Caco-2 (cell line): ENCODE results near the gene SELPLG. TPM values are rescaled to one million over a fixed set of nuclear protein-coding genes. Genes with fewer than 3 reads are reported as not detected.

ENCODE experiments used
- BruUV-seq: library from RNA; stranded (reverse); fragments of 400-500 nt; replicated peaks from 2 replicates; lab custom pipeline; 2021; lab: Mats Ljungman, UMichigan
- CTCF ChIA-PET: fragments of 300-600 bp; sonication (Branson Sonifier 250); formaldehyde crosslinking; loops from one replicate; lab custom pipeline; 2022; ENCODE audit warnings: antibody characterized with exemption; lab: Charles Lee
- POLR2A ChIA-PET: fragments of 300-600 bp; sonication (Branson Sonifier 250); formaldehyde crosslinking; loops from one replicate; lab custom pipeline; 2022; ENCODE audit warnings: antibody characterized with exemption; lab: Charles Lee
- DNase-seq, 2 experiments: peaks; one replicate each; pipeline versions ENCODE4 v3.0.0 to v3.0.0-alpha.2; 2020 to 2022
- H3K27me3 ChIP-seq: replicated peaks from 2 replicates; pipeline ENCODE4 v1.6.0; 2011; ENCODE audit warnings: low read length; ENCODE audit not compliant: control insufficient read depth, insufficient read depth
- H3K36me3 ChIP-seq: 2 replicates; pipeline ENCODE4 v1.5.1; 2011; ENCODE audit warnings: low read length; ENCODE audit not compliant: control insufficient read depth, insufficient read depth
- H3K4me1 ChIP-seq: fragments of 250-450 bp; sonication (Bioruptor Pico); 2 replicates; pipeline ENCODE4 v1.5.1; 2020; ENCODE audit warnings: mild to moderate bottlenecking
- H3K4me3 ChIP-seq: 2 replicates; pipeline ENCODE4 v1.5.1; 2011; ENCODE audit warnings: low read depth, mild to moderate bottlenecking, control low read depth, low read length
- H3K9me3 ChIP-seq: fragments of 250-450 bp; sonication (Bioruptor Pico); 2 replicates; pipeline ENCODE4 v1.5.1; 2020; ENCODE audit warnings: mild to moderate bottlenecking, moderate library complexity
- H3K27ac Mint-ChIP-seq: one replicate; pipeline ENCODE4 v1.8.0; 2022; ENCODE audit warnings: mixed read lengths; ENCODE audit not compliant: unreplicated experiment
- H3K27me3 Mint-ChIP-seq: one replicate; pipeline ENCODE4 v1.8.0; 2022; ENCODE audit warnings: mixed read lengths; ENCODE audit not compliant: insufficient read depth, unreplicated experiment
- H3K36me3 Mint-ChIP-seq: one replicate; pipeline ENCODE4 v1.8.0; 2022; ENCODE audit warnings: mild to moderate bottlenecking, mixed read lengths; ENCODE audit not compliant: insufficient read depth, unreplicated experiment
- H3K4me1 Mint-ChIP-seq: one replicate; pipeline ENCODE4 v1.8.0; 2022; ENCODE audit warnings: low read depth, mixed read lengths; ENCODE audit not compliant: unreplicated experiment
- H3K4me3 Mint-ChIP-seq: one replicate; pipeline ENCODE4 v1.8.0; 2022; ENCODE audit warnings: mild to moderate bottlenecking, moderate library complexity, mixed read lengths; ENCODE audit not compliant: unreplicated experiment
- H3K9me3 Mint-ChIP-seq: one replicate; pipeline ENCODE4 v1.8.0; 2022; ENCODE audit warnings: mixed read lengths; ENCODE audit not compliant: unreplicated experiment
- CTCF ChIP-seq, 2 experiments: fragments of 200-600 bp in 1 of 2; IDR thresholded peaks; 1 replicate in 1 of 2; 2 replicates in 1 of 2; pipeline versions ENCODE4 v1.5.1 to v1.8.0; 2011 to 2022; ENCODE audit warnings: antibody characterized with exemption in 1 of 2, control low read depth in 1 of 2, inconsistent platforms in 1 of 2, low read depth in 1 of 2, low read length in 1 of 2, mild to moderate bottlenecking in 1 of 2, moderate library complexity in 1 of 2; ENCODE audit not compliant: insufficient read depth in 1 of 2, severe bottlenecking in 1 of 2, unreplicated experiment in 1 of 2
- intact Hi-C: fragments of 100-400 bp; cut with micrococcal nuclease; formaldehyde crosslinking; loops from one replicate; pipeline ENCODE4 v1.10.0; 2022; ENCODE audit not compliant: unreplicated experiment
- total RNA-seq: library from RNA; stranded (reverse); gene quantifications from 2 replicates; pipeline ENCODE4 v1.2.3, GENCODE V29; 2022

SELPLG gene
- total RNA-seq, 1 experiment from 2014 or later: 0.23 TPM

- H3K4me1 ChIP-seq: no peaks in the 10 kb centered on the region
- no peaks in the 10 kb centered on the region for H3K36me3 ChIP-seq
- intact Hi-C loops: no loop called here
- no peaks in the 10 kb centered on the region for H3K27me3 ChIP-seq
- H3K27ac Mint-ChIP-seq: no peak overlapping the region
- H3K9me3 Mint-ChIP-seq: no peaks in the 10 kb centered on the region
- POLR2A ChIA-PET: no interaction called here
- DNase-seq: no peak
- no peaks in the 10 kb centered on the region for H3K9me3 ChIP-seq
- peaks cover 7% of the 10 kb centered on the region for H3K4me1 Mint-ChIP-seq
- H3K27me3 Mint-ChIP-seq: no peaks in the 10 kb centered on the region
- H3K4me3 Mint-ChIP-seq: no peak overlapping the region
- H3K4me3 ChIP-seq: no peak overlapping the region
- peaks cover 51% of the 10 kb centered on the region for H3K36me3 Mint-ChIP-seq
- CTCF ChIA-PET: interaction anchor here (0.6 kb wide), 1 partner anchor 164 kb away, joined by 6 read pairs; no protein-coding TSS in a partner anchor
- no peak for TF ChIP-seq CTCF (IDR thresholded peaks at IDR 0.05; ENCODE audit: insufficient read depth in 1 of 2, low read depth in 1 of 2, low read length in 1 of 2, severe bottlenecking in 1 of 2, unreplicated experiment in 1 of 2)
- BruUV-seq: no TSS peak
These were observed 7.2 kb upstream of the SELPLG start for GRCh38 chr12:108640802-108641445.

- Mint-ChIP-seq H3K4me1 (peaks cover 7% of the 10 kb centered on the region), H3K27me3 (no peaks in the 10 kb centered on the region)
These were observed 5.5 kb upstream of the SELPLG start for GRCh38 chr12:108638997-108639822.

More at GRCh38 chr12:108638997-108639822, 5.5 kb upstream of the SELPLG start:
- no peaks in the 10 kb centered on the region for H3K9me3 Mint-ChIP-seq
- POLR2A ChIA-PET: no interaction called here
- no TSS peak for BruUV-seq
- intact Hi-C loops: no loop called here
- Histone ChIP-seq H3K9me3 (no peaks in the 10 kb centered on the region), H3K4me3 (no peak overlapping the region), H3K36me3 (no peaks in the 10 kb centered on the region), H3K27me3 (no peaks in the 10 kb centered on the region), H3K4me1 (no peaks in the 10 kb centered on the region)
- TF ChIP-seq CTCF (IDR thresholded peaks at IDR 0.05; ENCODE audit: insufficient read depth in 1 of 2, low read depth in 1 of 2, low read length in 1 of 2, severe bottlenecking in 1 of 2, unreplicated experiment in 1 of 2): no peak
- CTCF ChIA-PET: interaction anchor here (1.2 kb wide), 1 partner anchor 77 kb away, joined by 4 read pairs; the partner anchor contains the start of gene ISCU
- H3K27ac Mint-ChIP-seq: no peak overlapping the region
- H3K4me3 Mint-ChIP-seq: no peak overlapping the region
- no peak for DNase-seq
- H3K36me3 Mint-ChIP-seq: peaks cover 38% of the 10 kb centered on the region
